ENCODE measurements around the gene IL17RE.

Gene IL17RE

DNA sequence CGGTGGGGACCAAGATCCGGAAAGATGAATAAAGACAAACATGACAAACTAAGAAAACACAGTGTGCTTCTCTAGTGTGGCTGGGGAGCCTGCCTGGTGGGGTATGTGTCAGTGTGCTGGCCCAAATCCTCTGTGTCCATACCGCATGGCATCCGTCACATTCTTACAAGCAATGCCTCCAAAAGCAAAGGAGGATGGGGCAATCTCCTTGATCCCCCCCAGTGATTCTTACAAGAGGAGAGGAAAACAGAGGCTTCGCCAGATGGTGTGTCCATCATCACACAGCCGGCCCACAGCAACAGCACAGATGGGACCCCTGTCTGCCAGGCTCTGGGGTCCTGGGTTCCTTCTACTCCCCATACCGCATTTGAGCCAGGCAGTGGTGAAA, 13.7 kb downstream of the IL17RE start:
- no peak overlapping the region for H3K4me3 ChIP-seq (ENCODE audit: low read depth, low read length)
- H3K36me3 ChIP-seq (ENCODE audit: control insufficient read depth in 2 of 2, insufficient read depth in 1 of 2, low read length in 2 of 2): no peaks in the 10 kb centered on the region
- H3K4me1 ChIP-seq (ENCODE audit: control insufficient read depth, insufficient read depth, low read length): peaks cover 19% of the 10 kb centered on the region
- POLR2A ChIA-PET: interaction anchor here (1.0 to 2.6 kb wide), 8 partner anchors 10 to 32 kb away, joined by 4 to 23 read pairs (median 6); partner anchors contain the start of genes CRELD1, IL17RE and JAGN1
- TF ChIP-seq, protein P1, sequence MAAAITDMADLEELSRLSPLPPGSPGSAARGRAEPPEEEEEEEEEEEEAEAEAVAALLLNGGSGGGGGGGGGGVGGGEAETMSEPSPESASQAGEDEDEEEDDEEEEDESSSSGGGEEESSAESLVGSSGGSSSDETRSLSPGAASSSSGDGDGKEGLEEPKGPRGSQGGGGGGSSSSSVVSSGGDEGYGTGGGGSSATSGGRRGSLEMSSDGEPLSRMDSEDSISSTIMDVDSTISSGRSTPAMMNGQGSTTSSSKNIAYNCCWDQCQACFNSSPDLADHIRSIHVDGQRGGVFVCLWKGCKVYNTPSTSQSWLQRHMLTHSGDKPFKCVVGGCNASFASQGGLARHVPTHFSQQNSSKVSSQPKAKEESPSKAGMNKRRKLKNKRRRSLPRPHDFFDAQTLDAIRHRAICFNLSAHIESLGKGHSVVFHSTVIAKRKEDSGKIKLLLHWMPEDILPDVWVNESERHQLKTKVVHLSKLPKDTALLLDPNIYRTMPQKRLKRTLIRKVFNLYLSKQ (tag by site-specific recombination; IDR thresholded peaks at IDR 0.05; ENCODE audit: borderline replicate concordance): no peak
- TF ChIP-seq ZNF311 (tag by site-specific recombination; IDR thresholded peaks at IDR 0.05; ENCODE audit: borderline replicate concordance) (no peak), ZFP37 (tag by site-specific recombination; IDR thresholded peaks at IDR 0.05) (no peak), ZNF112 (tag by site-specific recombination; IDR thresholded peaks at IDR 0.05) (no peak), ZNF777 (tag by site-specific recombination; IDR thresholded peaks at IDR 0.05; ENCODE audit: borderline replicate concordance) (no peak), ZNF776 (tag by site-specific recombination; IDR thresholded peaks at IDR 0.05; ENCODE audit: borderline replicate concordance) (no peak), ZNF621 (tag by site-specific recombination; IDR thresholded peaks at IDR 0.05) (no peak), KLF16 (tag by site-specific recombination; IDR thresholded peaks at IDR 0.05) (no peak), ZNF394 (tag by site-specific recombination; IDR thresholded peaks at IDR 0.05; ENCODE audit: borderline replicate concordance) (no peak), ZNF169 (tag by site-specific recombination; IDR thresholded peaks at IDR 0.05) (no peak), ZNF184 (tag by site-specific recombination; IDR thresholded peaks at IDR 0.05) (no peak), ZSCAN23 (tag by site-specific recombination; IDR thresholded peaks at IDR 0.05) (no peak), ZNF223 (tag by site-specific recombination; IDR thresholded peaks at IDR 0.05) (no peak)
- TF ChIP-seq, protein P2, sequence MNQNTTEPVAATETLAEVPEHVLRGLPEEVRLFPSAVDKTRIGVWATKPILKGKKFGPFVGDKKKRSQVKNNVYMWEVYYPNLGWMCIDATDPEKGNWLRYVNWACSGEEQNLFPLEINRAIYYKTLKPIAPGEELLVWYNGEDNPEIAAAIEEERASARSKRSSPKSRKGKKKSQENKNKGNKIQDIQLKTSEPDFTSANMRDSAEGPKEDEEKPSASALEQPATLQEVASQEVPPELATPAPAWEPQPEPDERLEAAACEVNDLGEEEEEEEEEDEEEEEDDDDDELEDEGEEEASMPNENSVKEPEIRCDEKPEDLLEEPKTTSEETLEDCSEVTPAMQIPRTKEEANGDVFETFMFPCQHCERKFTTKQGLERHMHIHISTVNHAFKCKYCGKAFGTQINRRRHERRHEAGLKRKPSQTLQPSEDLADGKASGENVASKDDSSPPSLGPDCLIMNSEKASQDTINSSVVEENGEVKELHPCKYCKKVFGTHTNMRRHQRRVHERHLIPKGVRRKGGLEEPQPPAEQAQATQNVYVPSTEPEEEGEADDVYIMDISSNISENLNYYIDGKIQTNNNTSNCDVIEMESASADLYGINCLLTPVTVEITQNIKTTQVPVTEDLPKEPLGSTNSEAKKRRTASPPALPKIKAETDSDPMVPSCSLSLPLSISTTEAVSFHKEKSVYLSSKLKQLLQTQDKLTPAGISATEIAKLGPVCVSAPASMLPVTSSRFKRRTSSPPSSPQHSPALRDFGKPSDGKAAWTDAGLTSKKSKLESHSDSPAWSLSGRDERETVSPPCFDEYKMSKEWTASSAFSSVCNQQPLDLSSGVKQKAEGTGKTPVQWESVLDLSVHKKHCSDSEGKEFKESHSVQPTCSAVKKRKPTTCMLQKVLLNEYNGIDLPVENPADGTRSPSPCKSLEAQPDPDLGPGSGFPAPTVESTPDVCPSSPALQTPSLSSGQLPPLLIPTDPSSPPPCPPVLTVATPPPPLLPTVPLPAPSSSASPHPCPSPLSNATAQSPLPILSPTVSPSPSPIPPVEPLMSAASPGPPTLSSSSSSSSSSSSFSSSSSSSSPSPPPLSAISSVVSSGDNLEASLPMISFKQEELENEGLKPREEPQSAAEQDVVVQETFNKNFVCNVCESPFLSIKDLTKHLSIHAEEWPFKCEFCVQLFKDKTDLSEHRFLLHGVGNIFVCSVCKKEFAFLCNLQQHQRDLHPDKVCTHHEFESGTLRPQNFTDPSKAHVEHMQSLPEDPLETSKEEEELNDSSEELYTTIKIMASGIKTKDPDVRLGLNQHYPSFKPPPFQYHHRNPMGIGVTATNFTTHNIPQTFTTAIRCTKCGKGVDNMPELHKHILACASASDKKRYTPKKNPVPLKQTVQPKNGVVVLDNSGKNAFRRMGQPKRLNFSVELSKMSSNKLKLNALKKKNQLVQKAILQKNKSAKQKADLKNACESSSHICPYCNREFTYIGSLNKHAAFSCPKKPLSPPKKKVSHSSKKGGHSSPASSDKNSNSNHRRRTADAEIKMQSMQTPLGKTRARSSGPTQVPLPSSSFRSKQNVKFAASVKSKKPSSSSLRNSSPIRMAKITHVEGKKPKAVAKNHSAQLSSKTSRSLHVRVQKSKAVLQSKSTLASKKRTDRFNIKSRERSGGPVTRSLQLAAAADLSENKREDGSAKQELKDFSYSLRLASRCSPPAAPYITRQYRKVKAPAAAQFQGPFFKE (tag by site-specific recombination; IDR thresholded peaks at IDR 0.05; ENCODE audit: borderline replicate concordance): no peak
- TF ChIP-seq, protein P3, sequence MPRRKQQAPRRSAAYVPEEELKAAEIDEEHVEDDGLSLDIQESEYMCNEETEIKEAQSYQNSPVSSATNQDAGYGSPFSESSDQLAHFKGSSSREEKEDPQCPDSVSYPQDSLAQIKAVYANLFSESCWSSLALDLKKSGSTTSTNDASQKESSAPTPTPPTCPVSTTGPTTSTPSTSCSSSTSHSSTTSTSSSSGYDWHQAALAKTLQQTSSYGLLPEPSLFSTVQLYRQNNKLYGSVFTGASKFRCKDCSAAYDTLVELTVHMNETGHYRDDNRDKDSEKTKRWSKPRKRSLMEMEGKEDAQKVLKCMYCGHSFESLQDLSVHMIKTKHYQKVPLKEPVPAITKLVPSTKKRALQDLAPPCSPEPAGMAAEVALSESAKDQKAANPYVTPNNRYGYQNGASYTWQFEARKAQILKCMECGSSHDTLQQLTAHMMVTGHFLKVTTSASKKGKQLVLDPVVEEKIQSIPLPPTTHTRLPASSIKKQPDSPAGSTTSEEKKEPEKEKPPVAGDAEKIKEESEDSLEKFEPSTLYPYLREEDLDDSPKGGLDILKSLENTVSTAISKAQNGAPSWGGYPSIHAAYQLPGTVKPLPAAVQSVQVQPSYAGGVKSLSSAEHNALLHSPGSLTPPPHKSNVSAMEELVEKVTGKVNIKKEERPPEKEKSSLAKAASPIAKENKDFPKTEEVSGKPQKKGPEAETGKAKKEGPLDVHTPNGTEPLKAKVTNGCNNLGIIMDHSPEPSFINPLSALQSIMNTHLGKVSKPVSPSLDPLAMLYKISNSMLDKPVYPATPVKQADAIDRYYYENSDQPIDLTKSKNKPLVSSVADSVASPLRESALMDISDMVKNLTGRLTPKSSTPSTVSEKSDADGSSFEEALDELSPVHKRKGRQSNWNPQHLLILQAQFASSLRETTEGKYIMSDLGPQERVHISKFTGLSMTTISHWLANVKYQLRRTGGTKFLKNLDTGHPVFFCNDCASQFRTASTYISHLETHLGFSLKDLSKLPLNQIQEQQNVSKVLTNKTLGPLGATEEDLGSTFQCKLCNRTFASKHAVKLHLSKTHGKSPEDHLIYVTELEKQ (tag by site-specific recombination; IDR thresholded peaks at IDR 0.05; ENCODE audit: borderline replicate concordance): no peak
- TF ChIP-seq, protein P4, sequence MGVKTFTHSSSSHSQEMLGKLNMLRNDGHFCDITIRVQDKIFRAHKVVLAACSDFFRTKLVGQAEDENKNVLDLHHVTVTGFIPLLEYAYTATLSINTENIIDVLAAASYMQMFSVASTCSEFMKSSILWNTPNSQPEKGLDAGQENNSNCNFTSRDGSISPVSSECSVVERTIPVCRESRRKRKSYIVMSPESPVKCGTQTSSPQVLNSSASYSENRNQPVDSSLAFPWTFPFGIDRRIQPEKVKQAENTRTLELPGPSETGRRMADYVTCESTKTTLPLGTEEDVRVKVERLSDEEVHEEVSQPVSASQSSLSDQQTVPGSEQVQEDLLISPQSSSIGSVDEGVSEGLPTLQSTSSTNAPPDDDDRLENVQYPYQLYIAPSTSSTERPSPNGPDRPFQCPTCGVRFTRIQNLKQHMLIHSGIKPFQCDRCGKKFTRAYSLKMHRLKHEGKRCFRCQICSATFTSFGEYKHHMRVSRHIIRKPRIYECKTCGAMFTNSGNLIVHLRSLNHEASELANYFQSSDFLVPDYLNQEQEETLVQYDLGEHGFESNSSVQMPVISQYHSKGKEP (tag by site-specific recombination; IDR thresholded peaks at IDR 0.05): no peak
- CTCF ChIA-PET: interaction anchor here (0.6 to 0.9 kb wide), 3 partner anchors 8 to 67 kb away, joined by 3 read pairs; partner anchors contain the start of gene CRELD1
- H3K9me3 ChIP-seq (ENCODE audit: control insufficient read depth, insufficient read depth, low read depth, low read length): no peaks in the 10 kb centered on the region
- H3K27ac ChIP-seq (ENCODE audit: extremely low read depth, low read depth, low read length): no peak overlapping the region
